GM23248 (cell line): ENCODE results near the gene CSMD2. TPM values are rescaled to one million over a fixed set of nuclear protein-coding genes. Genes with fewer than 3 reads are reported as not detected.

ENCODE experiments used
- DNase-seq: peaks from one replicate; pipeline ENCODE4 v3.0.0-alpha.2; 2015
- H2AFZ ChIP-seq: fragments of 200-600 bp; sonication (generic); 2 replicates; pipeline ENCODE4 v1.6.1; 2016; ENCODE audit warnings: antibody characterized with exemption
- H3F3A ChIP-seq: fragments of 200-600 bp; sonication (generic); 2 replicates; pipeline ENCODE4 v1.6.1; 2016; ENCODE audit warnings: mild to moderate bottlenecking, antibody characterized with exemption, mixed run types; ENCODE audit not compliant: insufficient read depth
- H3K27ac ChIP-seq: fragments of 200-600 bp; sonication (generic); 2 replicates; pipeline ENCODE4 v1.5.1; 2016; ENCODE audit warnings: mild to moderate bottlenecking
- H3K27me3 ChIP-seq: fragments of 200-600 bp; sonication (generic); replicated peaks from 2 replicates; pipeline ENCODE4 v1.6.1; 2016; ENCODE audit warnings: mild to moderate bottlenecking; ENCODE audit not compliant: insufficient read depth
- H3K36me3 ChIP-seq: fragments of 200-600 bp; sonication (generic); 2 replicates; pipeline ENCODE4 v1.6.1; 2016; ENCODE audit warnings: low read depth, mild to moderate bottlenecking
- H3K4me1 ChIP-seq: fragments of 200-600 bp; sonication (generic); 2 replicates; pipeline ENCODE4 v1.6.1; 2016; ENCODE audit warnings: mild to moderate bottlenecking; ENCODE audit not compliant: insufficient read depth
- H3K4me2 ChIP-seq: fragments of 200-600 bp; sonication (generic); one replicate; pipeline ENCODE4 v1.6.1; 2016; ENCODE audit warnings: mild to moderate bottlenecking; ENCODE audit not compliant: unreplicated experiment
- H3K4me3 ChIP-seq: fragments of 200-600 bp; sonication (generic); 2 replicates; pipeline ENCODE4 v1.5.1; 2016; ENCODE audit warnings: mild to moderate bottlenecking
- H3K79me2 ChIP-seq: fragments of 200-600 bp; sonication (generic); 2 replicates; pipeline ENCODE4 v1.6.1; 2016; ENCODE audit warnings: mild to moderate bottlenecking; ENCODE audit not compliant: insufficient read depth
- H3K9ac ChIP-seq: fragments of 200-600 bp; sonication (generic); 2 replicates; pipeline ENCODE4 v1.6.1; 2016; ENCODE audit warnings: mild to moderate bottlenecking
- H3K9me2 ChIP-seq: fragments of 200-600 bp; sonication (generic); 2 replicates; pipeline ENCODE4 v1.6.1; 2016; ENCODE audit warnings: mixed run types, mild to moderate bottlenecking, moderate library complexity; ENCODE audit not compliant: insufficient read depth
- H3K9me3 ChIP-seq: fragments of 200-600 bp; sonication (generic); one replicate; pipeline ENCODE4 v1.6.1; 2017; ENCODE audit warnings: low read depth
- H4K20me1 ChIP-seq: fragments of 200-600 bp; sonication (generic); 2 replicates; pipeline ENCODE4 v1.6.0; 2016; ENCODE audit not compliant: insufficient read depth
- EZH2 ChIP-seq: fragments of 200-600 bp; sonication (generic); IDR thresholded peaks from 2 replicates; pipeline ENCODE4 v1.6.1; 2018; ENCODE audit warnings: antibody characterized with exemption, mild to moderate bottlenecking; ENCODE audit not compliant: insufficient read depth, poor library complexity, severe bottlenecking
- EZH2phosphoT487 ChIP-seq: fragments of 200-600 bp; sonication (generic); IDR thresholded peaks from 2 replicates; pipeline ENCODE4 v1.6.1; 2018; ENCODE audit warnings: antibody characterized with exemption, moderate library complexity, mild to moderate bottlenecking, low read depth; ENCODE audit not compliant: insufficient read depth
- WGBS, 2 experiments: methylation state at CpG; one replicate each; pipeline ENCODE4 v1.1.6; 2015 to 2017; ENCODE audit warnings: low lambda C conversion rate in 2 of 2, low coverage in 1 of 2; ENCODE audit errors: missing lambda C conversion rate in 2 of 2; 5-methylcytosine and 5-hydroxymethylcytosine counted together
- in situ Hi-C: fragments of 300-500 bp; cut with MboI; formaldehyde crosslinking; loops from 2 replicates; pipeline ENCODE4 v1.15.0; 2020
- polyA plus RNA-seq: library from polyadenylated mRNA; unstranded; fragments of >200 nt; fragmentation: Nextera tagmentation; extraction: Ambion mirVana; gene quantifications from 2 replicates; pipeline ENCODE4 v1.2.1, GENCODE V29; 2016
- total RNA-seq: library from RNA; depleted of rRNA; stranded (reverse); fragments of >200 nt; shearing (Covaris generic); gene quantifications from 2 replicates; pipeline ENCODE4 v1.2.3, GENCODE V29; 2014

The CSMD2 gene
- total and polyA plus RNA-seq, 2 experiments from 2014 or later = 4.5 to 7.1 TPM

DNA sequence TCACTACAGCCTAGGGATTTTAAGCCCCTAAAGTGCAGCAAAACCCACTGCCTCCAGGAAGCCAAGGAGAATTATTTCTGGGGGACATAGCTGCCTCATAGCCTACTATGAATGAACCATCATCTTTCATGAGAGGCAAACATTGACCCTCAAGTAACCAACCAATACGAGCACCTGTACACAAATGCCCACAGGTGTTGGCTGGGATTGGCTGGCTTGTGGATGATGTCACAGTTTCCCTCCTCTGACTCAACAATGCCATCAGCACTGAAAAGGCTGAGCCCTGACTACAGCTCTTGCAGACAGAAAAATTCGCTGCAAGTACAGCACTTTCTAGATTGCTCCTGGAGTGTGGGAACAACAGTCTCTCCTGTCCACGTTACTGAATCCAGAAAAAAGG lies 301.3 kb downstream of the CSMD2 start, which contains the start of gene HMGB4:
TSS of gene HMGB4 (plus strand) at position 301 of the 400 bp plus-strand sequence. CDS start 113 bp downstream, outside the sequence.
- no peaks in the 10 kb centered on the region for H3K9me2 ChIP-seq
- H3K27ac ChIP-seq = no peak within 1 kb of the TSS
- no peaks in the 10 kb centered on the region for H3K36me3 ChIP-seq
- DNase-seq = no peak
- H3K9ac ChIP-seq = no peak within 1 kb of the TSS
- H3K79me2 ChIP-seq = peaks cover 4% of the 10 kb centered on the region; the same call in 1 of the 2 replicates
- no peak for TF ChIP-seq EZH2phosphoT487
- TF ChIP-seq EZH2 = no peak
- no peak within 1 kb of the TSS for H3K4me2 ChIP-seq
- H4K20me1 ChIP-seq = no peaks in the 10 kb centered on the region
- in situ Hi-C loops = no loop called here
- H3F3A ChIP-seq = peaks cover 10% of the 10 kb centered on the region
- peaks cover 23% of the 10 kb centered on the region for H3K4me1 ChIP-seq
- no peak within 1 kb of the TSS for H2AFZ ChIP-seq
- WGBS, 2 experiments = 98 to 99% methylated on average over 3 of the region's 3 CpGs
- H3K27me3 ChIP-seq = no peaks in the 10 kb centered on the region
- no peak within 1 kb of the TSS for H3K4me3 ChIP-seq
- H3K9me3 ChIP-seq = no peaks in the 10 kb centered on the region

DNA sequence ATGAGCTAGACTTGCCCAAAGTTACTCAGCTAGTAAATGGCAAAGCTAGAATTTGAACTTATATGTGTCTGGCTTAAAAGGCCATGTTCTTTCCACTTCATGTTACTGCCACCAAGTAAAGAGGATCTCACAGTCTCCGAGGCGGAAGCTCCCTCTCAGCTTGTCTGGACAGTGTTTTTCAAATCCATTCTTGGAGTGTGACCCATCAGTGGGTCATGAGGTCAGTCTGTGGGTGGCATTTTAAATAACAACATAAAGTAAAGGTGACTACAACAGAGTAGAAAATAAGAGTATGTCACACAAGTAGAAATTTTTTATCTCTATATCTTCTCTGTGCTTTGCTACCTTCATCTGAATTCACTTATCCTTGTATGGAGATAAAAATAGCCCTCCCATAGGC lies 304.4 kb downstream of the CSMD2 start:
- peak overlapping the region; percentile 17; the same call in 1 of the 2 replicates for H3K27ac ChIP-seq
- H3K79me2 ChIP-seq = peaks cover 4% of the 10 kb centered on the region; the same call in 1 of the 2 replicates
- H3K9ac ChIP-seq = no peak overlapping the region
- H4K20me1 ChIP-seq = no peaks in the 10 kb centered on the region
- no peaks in the 10 kb centered on the region for H3K9me2 ChIP-seq
- H2AFZ ChIP-seq = no peak overlapping the region
- no peak overlapping the region for H3K4me3 ChIP-seq
- no peaks in the 10 kb centered on the region for H3K27me3 ChIP-seq
- H3K4me1 ChIP-seq = peaks cover 23% of the 10 kb centered on the region
- no peaks in the 10 kb centered on the region for H3K36me3 ChIP-seq
- peak; percentile 71 for DNase-seq
- peaks cover 10% of the 10 kb centered on the region for H3F3A ChIP-seq
- peak overlapping the region; percentile 22 for H3K4me2 ChIP-seq
- no peak for TF ChIP-seq EZH2
- no peak for TF ChIP-seq EZH2phosphoT487
- H3K9me3 ChIP-seq = no peaks in the 10 kb centered on the region
- in situ Hi-C loops = no loop called here
- WGBS, 2 experiments = 31 to 43% methylated on average over 2 of the region's 2 CpGs

DNA sequence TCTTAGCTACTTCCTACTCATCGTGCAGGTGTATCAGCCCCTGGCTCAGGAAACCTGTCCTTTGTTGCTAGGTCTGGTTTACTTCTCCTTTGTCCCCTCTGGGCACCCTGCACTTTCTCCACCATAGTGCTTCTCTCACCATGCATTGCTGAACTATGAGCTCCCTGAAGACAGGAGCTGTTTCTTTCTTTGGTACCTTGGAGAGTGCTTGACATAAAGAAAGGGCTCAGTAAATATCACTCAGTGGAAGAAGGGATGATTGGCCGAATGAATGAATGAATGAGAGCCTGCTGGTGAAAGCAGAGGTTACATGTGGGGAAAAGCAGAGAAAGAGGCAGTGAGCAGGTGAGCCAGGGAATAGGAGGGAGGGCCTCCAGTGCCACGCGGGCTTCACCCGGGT lies 310.9 kb downstream of the CSMD2 start:
- H3K4me3 ChIP-seq = no peak overlapping the region
- in situ Hi-C loops = no loop called here
- no peak overlapping the region for H3K27ac ChIP-seq
- DNase-seq = no peak
- H3K9me3 ChIP-seq = no peaks in the 10 kb centered on the region
- H3K4me2 ChIP-seq = no peak overlapping the region
- WGBS, 2 experiments = 91 to 92% methylated on average over 5 of the region's 5 CpGs
- no peak overlapping the region for H3K9ac ChIP-seq
- peaks cover 7% of the 10 kb centered on the region for H3K4me1 ChIP-seq
- H4K20me1 ChIP-seq = no peaks in the 10 kb centered on the region
- H3F3A ChIP-seq = 0 out of 2 replicates have a peak, but pooled peaks cover 5% of the 10 kb centered on the region
- no peaks in the 10 kb centered on the region for H3K36me3 ChIP-seq
- H2AFZ ChIP-seq = no peak overlapping the region
- H3K79me2 ChIP-seq = no peaks in the 10 kb centered on the region; the same call in 1 of the 2 replicates
- H3K27me3 ChIP-seq = no peaks in the 10 kb centered on the region
- TF ChIP-seq EZH2 (no peak), EZH2phosphoT487 (no peak)
- no peaks in the 10 kb centered on the region for H3K9me2 ChIP-seq

DNA sequence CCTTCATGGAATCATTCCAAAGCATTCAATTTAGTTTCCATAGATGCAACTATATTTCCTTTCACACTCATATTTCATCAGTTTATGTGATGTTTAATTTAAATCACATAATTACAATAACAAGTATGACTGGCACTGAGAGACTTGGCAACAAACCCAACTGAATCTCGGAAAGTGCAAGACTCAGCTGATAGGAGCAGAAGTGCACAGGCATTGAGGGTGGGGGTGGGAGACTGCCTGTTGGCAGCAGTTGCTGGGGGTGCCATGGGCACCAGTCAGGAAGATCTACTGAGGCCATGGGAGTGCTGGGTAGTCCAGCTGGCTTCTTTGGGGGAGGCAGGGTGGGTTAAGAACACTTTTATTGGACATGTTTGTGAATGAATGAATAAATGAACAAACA lies 311.6 kb downstream of the CSMD2 start:
- no peak overlapping the region for H3K4me3 ChIP-seq
- H4K20me1 ChIP-seq = no peaks in the 10 kb centered on the region
- H3K79me2 ChIP-seq = no peaks in the 10 kb centered on the region; the same call in 1 of the 2 replicates
- H3K9me3 ChIP-seq = no peaks in the 10 kb centered on the region
- no peak overlapping the region for H2AFZ ChIP-seq
- in situ Hi-C loops = no loop called here
- no peaks in the 10 kb centered on the region for H3K9me2 ChIP-seq
- no peaks in the 10 kb centered on the region for H3K36me3 ChIP-seq
- no peak overlapping the region for H3K4me2 ChIP-seq
- H3K4me1 ChIP-seq = peaks cover 14% of the 10 kb centered on the region
- 30 to 32% methylated on average over 1 of the region's 1 CpG for WGBS, 2 experiments
- no peak for DNase-seq
- H3K27ac ChIP-seq = no peak overlapping the region
- no peak for TF ChIP-seq EZH2
- TF ChIP-seq EZH2phosphoT487 = no peak
- peaks cover 11% of the 10 kb centered on the region; the same call in 1 of the 2 replicates for H3F3A ChIP-seq
- no peaks in the 10 kb centered on the region for H3K27me3 ChIP-seq
- no peak overlapping the region for H3K9ac ChIP-seq
